Measurements from ENCODE around the gene ACSL6.

- TF ChIP-seq POLR2A (IDR thresholded peaks at IDR 0.05), result no peak
- no peak for TF ChIP-seq CTCF (IDR thresholded peaks at IDR 0.05)
Observed at GRCh38 chr5:131939690-131940345, 71.6 kb downstream of the ACSL6 start.
